Measurements from ENCODE around the gene LNP1. TPM values are rescaled to one million over a fixed set of nuclear protein-coding genes. Genes with fewer than 3 reads are reported as not detected.

LNP1 gene
- polyA plus RNA-seq, 2 of the 4 experiments (the other 2 are of a cell fraction), result 1.3 to 2.0 TPM

GRCh38 chr3:100458814-100459213 lies 57.5 kb downstream of the LNP1 start:
- TF ChIP-seq BHLHE40 (IDR thresholded peaks at IDR 0.05; ENCODE audit: low read depth, low read length) (no peak), SMC3 (IDR thresholded peaks at IDR 0.05) (no peak), TP53 (CRISPR knock-in tag; IDR thresholded peaks at IDR 0.05) (no peak), POLR2A (IDR thresholded peaks at IDR 0.05; ENCODE audit: low read length) (no peak), PHF8 (IDR thresholded peaks at IDR 0.05; ENCODE audit: borderline replicate concordance, low read depth) (no peak), EHF (CRISPR knock-in tag; IDR thresholded peaks at IDR 0.05) (no peak), HDAC2 (IDR thresholded peaks at IDR 0.05) (no peak)
- no peak for ATAC-seq
- no peak for DNase-seq (ENCODE audit: low read depth in 1 of 2, low spot score in 1 of 2)
- WGBS (ENCODE audit: missing lambda C conversion rate), result 92% methylated on average over 1 of the region's 1 CpG
- Histone ChIP-seq H3K27ac (no peak overlapping the region), H3K9me3 (no peaks in the 10 kb centered on the region), H3K4me2 (no peak overlapping the region), H3K4me1 (no peaks in the 10 kb centered on the region), H3K4me3 (no peak overlapping the region)
- no peak for FAIRE-seq
- ChIA-PET POLR2A (no interaction called here), CTCF (no interaction called here)

- ATAC-seq (peak; percentile 98), DNase-seq (ENCODE audit: low read depth in 1 of 2, low spot score in 1 of 2) (peak; percentile 53 to 67), FAIRE-seq (no peak)
- Histone ChIP-seq H3K4me3 (no peak overlapping the region), H3K4me2 (peak overlapping the region; percentile 42), H3K27ac (no peak overlapping the region), H3K9me3 (no peaks in the 10 kb centered on the region), H3K4me1 (no peaks in the 10 kb centered on the region)
- TF ChIP-seq, protein P1, sequence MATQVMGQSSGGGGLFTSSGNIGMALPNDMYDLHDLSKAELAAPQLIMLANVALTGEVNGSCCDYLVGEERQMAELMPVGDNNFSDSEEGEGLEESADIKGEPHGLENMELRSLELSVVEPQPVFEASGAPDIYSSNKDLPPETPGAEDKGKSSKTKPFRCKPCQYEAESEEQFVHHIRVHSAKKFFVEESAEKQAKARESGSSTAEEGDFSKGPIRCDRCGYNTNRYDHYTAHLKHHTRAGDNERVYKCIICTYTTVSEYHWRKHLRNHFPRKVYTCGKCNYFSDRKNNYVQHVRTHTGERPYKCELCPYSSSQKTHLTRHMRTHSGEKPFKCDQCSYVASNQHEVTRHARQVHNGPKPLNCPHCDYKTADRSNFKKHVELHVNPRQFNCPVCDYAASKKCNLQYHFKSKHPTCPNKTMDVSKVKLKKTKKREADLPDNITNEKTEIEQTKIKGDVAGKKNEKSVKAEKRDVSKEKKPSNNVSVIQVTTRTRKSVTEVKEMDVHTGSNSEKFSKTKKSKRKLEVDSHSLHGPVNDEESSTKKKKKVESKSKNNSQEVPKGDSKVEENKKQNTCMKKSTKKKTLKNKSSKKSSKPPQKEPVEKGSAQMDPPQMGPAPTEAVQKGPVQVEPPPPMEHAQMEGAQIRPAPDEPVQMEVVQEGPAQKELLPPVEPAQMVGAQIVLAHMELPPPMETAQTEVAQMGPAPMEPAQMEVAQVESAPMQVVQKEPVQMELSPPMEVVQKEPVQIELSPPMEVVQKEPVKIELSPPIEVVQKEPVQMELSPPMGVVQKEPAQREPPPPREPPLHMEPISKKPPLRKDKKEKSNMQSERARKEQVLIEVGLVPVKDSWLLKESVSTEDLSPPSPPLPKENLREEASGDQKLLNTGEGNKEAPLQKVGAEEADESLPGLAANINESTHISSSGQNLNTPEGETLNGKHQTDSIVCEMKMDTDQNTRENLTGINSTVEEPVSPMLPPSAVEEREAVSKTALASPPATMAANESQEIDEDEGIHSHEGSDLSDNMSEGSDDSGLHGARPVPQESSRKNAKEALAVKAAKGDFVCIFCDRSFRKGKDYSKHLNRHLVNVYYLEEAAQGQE (IDR thresholded peaks at IDR 0.05), result no peak
- TF ChIP-seq TP53 (CRISPR knock-in tag; IDR thresholded peaks at IDR 0.05), result no peak
- TF ChIP-seq KDM1A (IDR thresholded peaks at IDR 0.05; ENCODE audit: low read depth), result no peak
- TF ChIP-seq FOSB (CRISPR knock-in tag; IDR thresholded peaks at IDR 0.05), result no peak
- no peak for TF ChIP-seq SREBF2 (IDR thresholded peaks at IDR 0.05)
- TF ChIP-seq, protein P2, sequence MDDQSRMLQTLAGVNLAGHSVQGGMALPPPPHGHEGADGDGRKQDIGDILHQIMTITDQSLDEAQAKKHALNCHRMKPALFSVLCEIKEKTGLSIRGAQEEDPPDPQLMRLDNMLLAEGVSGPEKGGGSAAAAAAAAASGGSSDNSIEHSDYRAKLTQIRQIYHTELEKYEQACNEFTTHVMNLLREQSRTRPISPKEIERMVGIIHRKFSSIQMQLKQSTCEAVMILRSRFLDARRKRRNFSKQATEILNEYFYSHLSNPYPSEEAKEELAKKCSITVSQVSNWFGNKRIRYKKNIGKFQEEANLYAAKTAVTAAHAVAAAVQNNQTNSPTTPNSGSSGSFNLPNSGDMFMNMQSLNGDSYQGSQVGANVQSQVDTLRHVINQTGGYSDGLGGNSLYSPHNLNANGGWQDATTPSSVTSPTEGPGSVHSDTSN (IDR thresholded peaks at IDR 0.05), result no peak
- TF ChIP-seq SMC3 (IDR thresholded peaks at IDR 0.05), result peak; percentile 84
- TF ChIP-seq EP300 (IDR thresholded peaks at IDR 0.05), result no peak
- TF ChIP-seq RAD21 (conservative IDR thresholded peaks at IDR 0.05 in 1 of 2, IDR thresholded peaks at IDR 0.05 in 1 of 2), result peak; percentile 94 to 96
- TF ChIP-seq RARB (CRISPR knock-in tag; IDR thresholded peaks at IDR 0.05), result no peak
- TF ChIP-seq, protein P3, sequence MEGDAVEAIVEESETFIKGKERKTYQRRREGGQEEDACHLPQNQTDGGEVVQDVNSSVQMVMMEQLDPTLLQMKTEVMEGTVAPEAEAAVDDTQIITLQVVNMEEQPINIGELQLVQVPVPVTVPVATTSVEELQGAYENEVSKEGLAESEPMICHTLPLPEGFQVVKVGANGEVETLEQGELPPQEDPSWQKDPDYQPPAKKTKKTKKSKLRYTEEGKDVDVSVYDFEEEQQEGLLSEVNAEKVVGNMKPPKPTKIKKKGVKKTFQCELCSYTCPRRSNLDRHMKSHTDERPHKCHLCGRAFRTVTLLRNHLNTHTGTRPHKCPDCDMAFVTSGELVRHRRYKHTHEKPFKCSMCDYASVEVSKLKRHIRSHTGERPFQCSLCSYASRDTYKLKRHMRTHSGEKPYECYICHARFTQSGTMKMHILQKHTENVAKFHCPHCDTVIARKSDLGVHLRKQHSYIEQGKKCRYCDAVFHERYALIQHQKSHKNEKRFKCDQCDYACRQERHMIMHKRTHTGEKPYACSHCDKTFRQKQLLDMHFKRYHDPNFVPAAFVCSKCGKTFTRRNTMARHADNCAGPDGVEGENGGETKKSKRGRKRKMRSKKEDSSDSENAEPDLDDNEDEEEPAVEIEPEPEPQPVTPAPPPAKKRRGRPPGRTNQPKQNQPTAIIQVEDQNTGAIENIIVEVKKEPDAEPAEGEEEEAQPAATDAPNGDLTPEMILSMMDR (IDR thresholded peaks at IDR 0.05), result peak; percentile 92
- TF ChIP-seq NFE2L2 (conservative IDR thresholded peaks at IDR 0.05; ENCODE audit: low read length), result no peak
- TF ChIP-seq CEBPB (IDR thresholded peaks at IDR 0.05), result no peak
- TF ChIP-seq KDM5A (IDR thresholded peaks at IDR 0.05), result no peak
- CTCF ChIA-PET, result interaction anchor here (0.6 to 5.7 kb wide), 67 partner anchors 8 to 1182 kb away, joined by 3 to 130 read pairs (median 4); partner anchors contain the start of genes TMEM45A and TOMM70
- WGBS (ENCODE audit: missing lambda C conversion rate), result 2% methylated on average over 3 of the region's 3 CpGs
- POLR2A ChIA-PET, result interaction anchor here (0.7 to 1.6 kb wide), 3 partner anchors 30 to 212 kb away, joined by 3 to 6 read pairs (median 4); partner anchors contain the start of genes LNP1, TMEM45A and TOMM70
These were observed 61.7 kb downstream of the LNP1 start for GRCh38 chr3:100463002-100463401.
